ENCODE data around the gene RRAS. TPM values are rescaled to one million over a fixed set of nuclear protein-coding genes. Genes with fewer than 3 reads are reported as not detected.
A peak's percentile ranks its signal among the peaks of the same experiment; 100 is the strongest.

The RRAS gene
- total and polyA plus RNA-seq, 5 donors, result 76.7 to 153 (median 90.9) TPM

DNA sequence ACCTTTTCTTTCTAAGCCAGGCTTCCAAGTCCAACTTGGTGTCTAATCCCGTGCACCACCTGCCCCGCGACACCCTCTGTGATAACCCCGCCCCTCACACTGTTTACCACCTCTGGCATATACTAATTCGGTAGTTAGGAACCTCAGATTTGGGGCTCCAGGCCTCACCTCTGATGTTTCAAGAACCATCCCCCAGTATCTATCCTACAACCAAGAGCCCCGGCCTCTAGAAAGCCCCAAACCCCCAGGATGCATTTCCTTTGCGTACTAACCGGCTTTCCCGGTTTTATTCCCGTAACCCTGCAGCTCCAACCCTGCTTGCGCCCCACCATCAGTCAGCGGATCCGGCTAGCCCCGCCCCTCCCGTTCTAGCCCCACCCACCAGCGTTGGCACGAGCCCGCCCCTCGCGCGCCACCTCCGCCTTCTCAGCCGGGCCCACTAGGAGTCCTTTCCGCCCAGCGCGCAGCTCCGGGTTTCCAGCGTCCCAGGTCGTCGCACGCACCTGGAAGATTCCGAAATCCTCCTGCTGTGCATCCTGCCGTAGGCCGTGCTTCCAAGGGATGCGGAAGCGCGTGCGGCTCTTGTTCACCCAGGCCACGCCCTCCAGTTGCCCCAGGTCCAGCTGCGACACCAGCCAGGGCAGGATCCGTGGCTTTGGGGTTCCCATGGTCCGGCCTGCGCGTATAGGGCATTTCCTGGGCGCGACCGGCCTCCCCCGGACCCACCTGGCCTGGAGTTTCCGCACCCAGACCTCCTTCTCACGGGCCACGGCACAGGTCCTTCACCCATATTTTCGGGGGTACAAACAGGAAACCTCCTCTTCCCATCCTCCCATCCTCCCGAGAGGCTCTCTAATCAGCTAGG lies 24.5 kb upstream of the RRAS start:
- no peaks in the 10 kb centered on the region for H3K4me1 ChIP-seq (ENCODE audit: control insufficient read depth, insufficient read depth, low read length)
- peak overlapping the region; percentile 89 for H3K27ac ChIP-seq (ENCODE audit: low read length)
- peak overlapping the region; percentile 70 for H3K4me3 ChIP-seq (ENCODE audit: low read length)
- 1% methylated on average over 53 of the region's 53 CpGs for WGBS
- intact Hi-C loops (cut with DNase I), result loop anchor here in 1 of 4 donors (10.0 kb wide), 1 partner anchor 70 kb away; the partner anchor contains the start of gene PRR12
- H3K9me3 ChIP-seq (ENCODE audit: control insufficient read depth, low read length), result no peaks in the 10 kb centered on the region
- no peaks in the 10 kb centered on the region for H3K27me3 ChIP-seq (ENCODE audit: control insufficient read depth, insufficient read depth)
- DNase-seq (peak; percentile 89 to 96 (median 96)), ATAC-seq (peak; percentile 82 to 83)

DNA sequence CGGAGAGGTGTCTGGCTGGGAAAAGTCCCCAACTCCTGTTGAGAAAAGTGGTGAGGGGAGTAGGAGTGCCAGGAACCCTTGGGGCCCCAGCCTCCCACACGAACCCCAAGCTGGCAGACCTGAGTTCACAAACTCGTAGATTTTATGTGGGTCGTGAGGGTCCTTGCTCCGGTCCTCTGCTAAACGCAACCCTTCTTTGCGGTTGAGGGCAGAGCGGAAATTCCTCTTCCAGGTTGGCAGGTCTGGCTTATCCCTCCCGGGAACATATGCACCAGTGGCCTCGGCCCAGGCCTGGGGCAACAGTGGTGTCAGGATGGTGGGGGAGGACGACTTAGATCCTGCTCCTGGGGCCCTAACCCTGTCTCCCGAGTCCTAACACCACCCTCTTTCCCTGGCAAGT lies 23.3 kb upstream of the RRAS start:
- 85% methylated on average over 12 of the region's 12 CpGs for WGBS
- DNase-seq, result peak in 2 of 3 donors; percentile 40 to 41
- no peaks in the 10 kb centered on the region for H3K9me3 ChIP-seq (ENCODE audit: control insufficient read depth, low read length)
- H3K4me3 ChIP-seq (ENCODE audit: low read length), result no peak overlapping the region
- no peaks in the 10 kb centered on the region for H3K4me1 ChIP-seq (ENCODE audit: control insufficient read depth, insufficient read depth, low read length)
- H3K27ac ChIP-seq (ENCODE audit: low read length), result no peak overlapping the region
- H3K27me3 ChIP-seq (ENCODE audit: control insufficient read depth, insufficient read depth), result no peaks in the 10 kb centered on the region
- intact Hi-C loops (cut with DNase I), result loop anchor here in 1 of 4 donors (10.0 kb wide), 1 partner anchor 68 kb away; the partner anchor contains the start of gene PRR12
- ATAC-seq, result no peak

DNA sequence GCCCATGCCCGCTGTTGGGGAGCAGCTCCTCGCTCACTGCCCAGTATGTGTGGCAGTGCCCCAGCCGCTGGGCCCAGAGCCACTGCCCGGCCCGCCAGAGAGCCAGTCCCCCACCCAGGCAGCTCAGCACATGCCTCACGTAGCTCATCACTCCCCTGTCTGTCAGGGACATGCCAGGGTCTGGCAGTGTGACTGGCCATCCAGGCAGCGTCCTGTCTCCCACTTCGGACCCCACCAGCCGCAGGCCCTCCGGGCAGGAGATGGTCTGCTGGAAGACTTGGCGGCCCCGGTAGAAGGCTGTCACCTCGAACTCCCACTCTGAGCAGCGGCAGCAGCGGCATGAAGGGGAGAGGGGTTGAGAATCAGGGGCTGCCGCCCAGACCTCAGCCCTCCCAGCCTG lies 22.1 kb upstream of the RRAS start:
- no peaks in the 10 kb centered on the region for H3K4me1 ChIP-seq (ENCODE audit: control insufficient read depth, insufficient read depth, low read length)
- H3K9me3 ChIP-seq (ENCODE audit: control insufficient read depth, low read length), result no peaks in the 10 kb centered on the region
- intact Hi-C loops (cut with DNase I), result loop anchor here in 1 of 4 donors (10.0 kb wide), 1 partner anchor 67 kb away; the partner anchor contains the start of gene PRR12
- DNase-seq, result peak in 2 of 3 donors; percentile 47 to 58
- no peaks in the 10 kb centered on the region for H3K27me3 ChIP-seq (ENCODE audit: control insufficient read depth, insufficient read depth)
- H3K4me3 ChIP-seq (ENCODE audit: low read length), result no peak overlapping the region
- WGBS, result 89% methylated on average over 16 of the region's 16 CpGs
- no peak for ATAC-seq
- H3K27ac ChIP-seq (ENCODE audit: low read length), result no peak overlapping the region

DNA sequence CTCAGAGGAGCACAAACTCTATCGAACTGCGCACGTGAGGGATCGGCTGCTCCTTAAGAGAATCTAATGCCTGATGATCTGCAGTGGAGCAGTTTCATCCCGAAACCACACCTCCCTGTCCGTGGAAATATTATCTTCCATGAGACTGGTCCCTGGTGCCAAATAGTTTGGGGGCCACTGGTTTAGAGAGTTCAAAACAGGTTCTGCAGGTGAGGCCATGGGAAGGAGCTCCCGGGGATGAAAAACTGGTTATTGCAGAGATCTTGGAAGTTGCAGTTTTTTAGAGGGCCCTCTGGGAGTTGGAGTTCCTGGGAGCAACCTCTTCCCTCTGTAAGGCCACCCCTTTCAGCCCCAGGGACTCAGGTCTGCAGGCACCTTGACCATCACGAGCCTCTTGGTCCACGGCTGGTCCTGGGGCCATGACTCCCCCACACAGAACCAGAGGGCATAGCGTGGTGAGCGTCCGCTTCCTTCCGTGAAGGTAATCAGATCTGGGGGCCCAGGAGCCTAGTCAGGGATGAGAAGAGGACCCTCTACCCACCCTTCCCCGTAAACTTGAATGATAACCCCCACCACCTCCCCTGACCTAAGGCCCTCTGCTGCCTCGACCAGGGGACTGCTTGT lies 20.5 kb upstream of the RRAS start:
- Histone ChIP-seq H3K4me3 (ENCODE audit: low read length) (no peak overlapping the region), H3K4me1 (ENCODE audit: control insufficient read depth, insufficient read depth, low read length) (no peaks in the 10 kb centered on the region), H3K27ac (ENCODE audit: low read length) (no peak overlapping the region), H3K9me3 (ENCODE audit: control insufficient read depth, low read length) (no peaks in the 10 kb centered on the region), H3K27me3 (ENCODE audit: control insufficient read depth, insufficient read depth) (no peaks in the 10 kb centered on the region)
- intact Hi-C loops (cut with DNase I), result loop anchor here in 1 of 4 donors (10.0 kb wide), 1 partner anchor 66 kb away; the partner anchor contains the start of gene PRR12
- DNase-seq (peak in 1 of 3 donors; percentile 46), ATAC-seq (no peak)
- 85% methylated on average over 15 of the region's 15 CpGs for WGBS

DNA sequence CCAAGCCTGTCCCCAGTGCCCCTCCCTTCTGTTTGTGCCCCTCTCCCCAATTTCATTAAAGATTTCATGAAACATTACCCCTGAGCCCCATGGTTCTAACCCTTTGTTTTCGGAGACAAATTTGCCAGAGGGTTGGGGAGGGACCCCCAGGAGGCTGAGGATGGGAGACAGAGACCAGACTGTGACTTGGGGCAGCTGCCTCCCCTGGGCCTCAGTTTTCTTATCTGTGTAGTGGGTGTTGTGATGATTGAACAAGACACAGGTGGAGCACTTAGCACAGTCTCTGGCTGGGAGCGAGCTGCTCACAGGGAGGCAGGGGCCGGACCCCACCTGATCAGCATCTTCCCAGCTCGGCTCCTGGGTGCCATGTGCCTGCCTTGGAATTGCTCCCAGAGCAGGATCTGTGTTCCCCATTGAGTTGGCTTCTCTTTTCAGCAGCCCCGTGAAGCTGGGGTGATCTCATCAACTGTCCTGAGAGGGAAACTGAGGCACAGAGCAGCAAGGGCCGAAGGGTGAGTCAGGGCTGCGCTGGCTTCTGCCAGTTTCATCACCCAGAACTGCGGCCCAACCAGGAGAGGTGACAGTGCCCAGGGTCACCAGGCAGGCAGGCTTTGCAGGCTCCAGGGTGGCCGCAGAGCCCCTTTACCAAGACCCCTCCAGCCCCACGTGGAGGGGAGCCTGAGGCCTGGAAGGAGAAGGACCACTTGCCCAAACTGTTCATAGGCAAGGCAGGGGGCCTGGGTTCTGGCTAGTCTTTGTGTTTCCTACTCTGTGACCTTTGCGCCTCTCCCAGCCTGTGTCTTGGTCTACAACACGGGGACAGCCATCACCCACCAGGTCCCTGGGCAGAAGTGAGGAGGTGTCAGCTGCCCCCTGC lies 18.9 kb upstream of the RRAS start:
- intact Hi-C loops (cut with DNase I), result loop anchor here in 1 of 4 donors (5.0 kb wide), 1 partner anchor 152 kb away; no protein-coding TSS in a partner anchor
- H3K4me1 ChIP-seq (ENCODE audit: control insufficient read depth, insufficient read depth, low read length), result no peaks in the 10 kb centered on the region
- H3K4me3 ChIP-seq (ENCODE audit: low read length), result no peak overlapping the region
- no peaks in the 10 kb centered on the region for H3K9me3 ChIP-seq (ENCODE audit: control insufficient read depth, low read length)
- H3K27me3 ChIP-seq (ENCODE audit: control insufficient read depth, insufficient read depth), result no peaks in the 10 kb centered on the region
- no peak overlapping the region for H3K27ac ChIP-seq (ENCODE audit: low read length)
- no peak for ATAC-seq
- peak in 1 of 3 donors; percentile 30 for DNase-seq
- WGBS, result 92% methylated on average over 12 of the region's 12 CpGs

DNA sequence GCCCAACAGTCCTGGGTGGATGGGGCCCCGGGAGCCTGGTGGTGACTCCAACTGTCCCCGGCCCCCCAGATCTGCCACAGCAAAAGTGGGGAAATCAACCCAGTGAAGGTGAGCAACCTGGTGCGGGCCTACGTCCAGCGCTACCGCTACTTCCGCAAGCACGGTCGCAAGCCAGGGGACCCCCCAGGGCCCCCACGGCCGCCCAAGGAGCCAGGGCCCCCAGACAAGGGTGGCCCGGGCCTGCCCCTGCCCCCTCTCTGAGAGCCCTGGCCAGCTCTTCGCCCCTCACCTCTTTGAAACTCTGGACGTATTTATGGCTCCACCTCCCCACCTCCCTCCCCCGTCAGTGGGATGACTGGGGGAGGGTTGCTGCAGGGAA lies 18.2 kb upstream of the RRAS start:
- intact Hi-C loops (cut with DNase I), result loop anchor here in 1 of 4 donors (5.0 kb wide), 1 partner anchor 151 kb away; no protein-coding TSS in a partner anchor
- ATAC-seq, result no peak

DNA sequence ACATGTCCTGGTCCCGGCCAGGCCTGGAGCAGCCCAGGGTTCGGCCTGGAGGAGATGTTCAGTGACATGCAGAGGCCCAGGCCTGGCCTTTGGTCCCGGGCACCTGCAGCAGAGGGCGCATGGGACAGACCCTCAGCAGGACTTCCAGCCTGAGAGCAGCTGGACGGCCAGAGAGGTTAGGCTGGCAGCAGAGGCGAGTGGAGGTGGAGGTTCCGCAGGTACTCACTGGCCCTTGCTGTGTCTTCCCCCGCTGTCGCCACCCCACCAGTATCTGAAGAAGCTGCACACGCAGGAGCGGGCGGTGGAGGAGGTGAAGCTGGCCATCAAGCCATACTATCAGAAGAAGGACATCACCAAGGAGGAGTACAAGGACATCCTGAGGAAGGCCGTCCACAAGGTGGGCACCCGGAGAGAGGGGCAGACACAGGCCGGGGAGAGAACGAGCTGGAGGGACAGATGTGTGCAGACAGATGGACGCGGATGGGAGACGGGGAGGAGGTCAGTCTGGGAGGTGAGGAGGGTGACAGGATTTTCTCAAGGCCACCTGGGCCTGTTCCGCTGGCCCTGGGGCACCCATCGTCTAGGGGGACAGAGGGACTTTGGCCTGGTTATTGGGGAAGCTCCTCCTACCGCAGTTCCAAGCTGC lies 17.7 kb upstream of the RRAS start:
- H3K4me3 ChIP-seq (ENCODE audit: low read length), result no peak overlapping the region
- ATAC-seq, result no peak
- intact Hi-C loops (cut with DNase I), result loop anchor here in 1 of 4 donors (5.0 kb wide), 1 partner anchor 150 kb away; no protein-coding TSS in a partner anchor
- H3K27ac ChIP-seq (ENCODE audit: low read length), result no peak overlapping the region
- no peaks in the 10 kb centered on the region for H3K9me3 ChIP-seq (ENCODE audit: control insufficient read depth, low read length)
- DNase-seq, result no peak
- H3K27me3 ChIP-seq (ENCODE audit: control insufficient read depth, insufficient read depth), result no peaks in the 10 kb centered on the region
- WGBS, result 92% methylated on average over 22 of the region's 22 CpGs
- H3K4me1 ChIP-seq (ENCODE audit: control insufficient read depth, insufficient read depth, low read length), result no peaks in the 10 kb centered on the region

More for the DNA sequence above, 18.2 kb upstream of the RRAS start:
- Histone ChIP-seq H3K27me3 (ENCODE audit: control insufficient read depth, insufficient read depth) (no peaks in the 10 kb centered on the region), H3K4me1 (ENCODE audit: control insufficient read depth, insufficient read depth, low read length) (no peaks in the 10 kb centered on the region), H3K4me3 (ENCODE audit: low read length) (no peak overlapping the region), H3K27ac (ENCODE audit: low read length) (no peak overlapping the region), H3K9me3 (ENCODE audit: control insufficient read depth, low read length) (no peaks in the 10 kb centered on the region)
- peak in 1 of 3 donors; percentile 47 for DNase-seq
- 87% methylated on average over 15 of the region's 15 CpGs for WGBS

DNA sequence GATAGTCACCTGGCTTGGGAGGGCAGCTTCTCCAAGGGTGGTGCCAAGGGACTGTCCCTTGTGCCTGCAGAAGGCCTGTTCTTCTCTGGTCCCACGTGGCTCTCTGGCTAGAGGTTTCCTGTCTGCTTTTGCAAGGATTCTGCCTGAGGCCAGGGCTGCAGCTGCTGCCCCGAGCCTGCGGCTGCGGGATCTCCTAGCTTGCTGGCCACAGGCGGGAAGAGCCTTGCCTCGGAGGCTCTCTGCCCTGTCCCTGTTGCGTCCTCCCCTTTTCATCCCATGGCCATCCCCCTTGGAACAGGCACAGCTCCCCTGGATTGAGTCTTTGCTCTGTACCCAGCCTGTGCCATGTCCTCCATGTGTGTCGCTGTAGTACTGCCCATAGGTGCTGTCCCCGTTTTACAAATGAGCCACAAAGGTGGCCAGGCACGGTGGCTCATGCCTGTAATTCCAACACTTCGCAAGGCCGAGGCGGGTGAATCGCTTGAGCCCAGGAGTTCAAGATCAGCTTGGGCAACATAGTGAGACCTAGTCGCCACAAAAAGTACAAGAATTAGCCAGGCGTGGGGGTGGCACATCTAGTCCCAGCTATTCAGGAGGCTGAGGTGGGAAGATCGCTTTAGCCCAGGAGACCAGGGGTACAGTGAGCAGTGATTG lies 16.6 kb upstream of the RRAS start:
- WGBS, result 91% methylated on average over 17 of the region's 17 CpGs
- no peak overlapping the region for H3K27ac ChIP-seq (ENCODE audit: low read length)
- ATAC-seq (no peak), DNase-seq (no peak)
- no peaks in the 10 kb centered on the region for H3K27me3 ChIP-seq (ENCODE audit: control insufficient read depth, insufficient read depth)
- no peaks in the 10 kb centered on the region for H3K4me1 ChIP-seq (ENCODE audit: control insufficient read depth, insufficient read depth, low read length)
- H3K4me3 ChIP-seq (ENCODE audit: low read length), result no peak overlapping the region
- intact Hi-C loops (cut with DNase I), result loop anchor here in 1 of 4 donors (5.0 kb wide), 1 partner anchor 149 kb away; no protein-coding TSS in a partner anchor
- H3K9me3 ChIP-seq (ENCODE audit: control insufficient read depth, low read length), result no peaks in the 10 kb centered on the region

DNA sequence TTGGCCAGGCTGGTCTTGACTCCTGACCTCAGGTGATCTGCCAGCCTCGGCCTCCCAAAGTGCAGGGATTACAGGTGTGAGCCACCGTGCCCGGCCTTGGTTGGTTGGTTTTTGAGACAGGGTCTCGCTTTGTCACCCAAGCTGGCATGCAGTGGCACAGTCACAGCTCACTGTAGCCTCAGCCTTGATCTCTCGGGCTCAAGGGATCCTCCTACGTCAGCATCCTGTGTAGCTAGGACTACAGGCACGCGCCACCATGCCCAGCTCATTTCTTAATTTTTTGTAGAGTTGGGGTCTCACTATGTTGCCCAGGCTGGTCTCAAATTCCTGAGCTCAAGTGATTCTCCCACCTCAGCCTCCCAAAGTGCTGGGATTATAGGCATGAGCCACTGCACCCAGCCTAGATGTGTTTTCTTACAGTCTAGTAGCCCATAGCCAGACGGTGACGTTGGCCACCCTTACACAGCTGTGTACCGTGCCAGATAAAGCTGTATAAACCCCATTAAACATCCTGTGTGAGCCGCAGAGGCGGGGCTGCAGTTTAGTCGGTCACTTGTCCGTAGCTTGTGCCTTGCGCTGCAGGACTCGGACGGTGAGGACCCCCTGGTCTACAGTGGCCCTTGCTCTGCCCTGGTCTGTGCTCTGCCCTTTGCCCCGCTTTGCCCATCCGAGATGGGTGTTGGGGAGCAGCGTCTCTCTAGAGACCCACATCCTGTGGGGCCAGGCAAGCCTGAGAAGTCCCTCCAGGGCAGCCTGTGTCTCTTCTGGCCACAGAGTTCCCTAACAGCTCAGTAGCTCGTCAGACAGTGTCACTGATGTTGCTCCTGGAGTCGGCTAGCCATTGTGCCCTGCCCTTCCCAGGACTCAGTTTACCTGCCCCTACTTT lies 15.9 kb upstream of the RRAS start:
- intact Hi-C loops (cut with DNase I), result loop anchor here in 1 of 4 donors (5.0 kb wide), 1 partner anchor 149 kb away; no protein-coding TSS in a partner anchor
- Histone ChIP-seq H3K27ac (ENCODE audit: low read length) (no peak overlapping the region), H3K9me3 (ENCODE audit: control insufficient read depth, low read length) (no peaks in the 10 kb centered on the region), H3K27me3 (ENCODE audit: control insufficient read depth, insufficient read depth) (no peaks in the 10 kb centered on the region), H3K4me3 (ENCODE audit: low read length) (no peak overlapping the region), H3K4me1 (ENCODE audit: control insufficient read depth, insufficient read depth, low read length) (no peaks in the 10 kb centered on the region)
- DNase-seq (no peak), ATAC-seq (no peak)
- WGBS, result 87% methylated on average over 23 of the region's 23 CpGs

All from right cardiac atrium (tissue), 5 donors.